NOMO-1 treated with dmso at 0.1 percent for 144 hours (cell line): ENCODE results near the gene PUDP.
"Not testable (repeated sequence)": the region's sequence is repeated elsewhere in the genome, so short reads cannot be mapped to it uniquely, and the experiment has no call there.

Experiments
- DNase-seq: peaks from one replicate; lab custom pipeline; 2025; ENCODE audit not compliant: unreplicated experiment; lab: John Stamatoyannopoulos, UW

The PUDP gene

GRCh38 chrX:7045238-7045955 is 102.6 kb downstream of the PUDP start:
- no peak for DNase-seq

- not testable (repeated sequence) for DNase-seq
Measured at GRCh38 chrX:7043796-7044433, 104.0 kb downstream of the PUDP start.

GRCh38 chrX:7028246-7028645 is 119.7 kb downstream of the PUDP start:
- DNase-seq, result no peak

- no peak for DNase-seq
Measured at GRCh38 chrX:7027071-7027470, 120.9 kb downstream of the PUDP start.

- DNase-seq, result not testable (repeated sequence)
Measured at GRCh38 chrX:7026365-7026764, 121.6 kb downstream of the PUDP start.

GRCh38 chrX:7025471-7025870 is 122.5 kb downstream of the PUDP start:
- DNase-seq, result no peak

GRCh38 chrX:7024850-7025249 is 123.1 kb downstream of the PUDP start:
- DNase-seq, result no peak

- not testable (repeated sequence) for DNase-seq
Measured at GRCh38 chrX:7022996-7023395, 125.0 kb downstream of the PUDP start.

- DNase-seq, result no peak
Measured at GRCh38 chrX:7021991-7022390, 126.0 kb downstream of the PUDP start.

GRCh38 chrX:7019555-7019954 is 128.4 kb downstream of the PUDP start:
- DNase-seq, result no peak

GRCh38 chrX:7012262-7012834 is 135.6 kb downstream of the PUDP start:
- DNase-seq, result not testable (repeated sequence)

GRCh38 chrX:7010897-7011296 is 137.1 kb downstream of the PUDP start:
- not testable (repeated sequence) for DNase-seq

- DNase-seq, result not testable (repeated sequence)
Measured at GRCh38 chrX:7007328-7007727, 140.6 kb downstream of the PUDP start.
